Superior temporal gyrus (tissue), 1 donor: ENCODE data around the gene CRYBA2.

ENCODE experiments used
- DNase-seq: peaks from one replicate; pipeline ENCODE4 v3.0.0-alpha.2; 2016; ENCODE audit errors: extremely low spot score

Gene CRYBA2

DNA sequence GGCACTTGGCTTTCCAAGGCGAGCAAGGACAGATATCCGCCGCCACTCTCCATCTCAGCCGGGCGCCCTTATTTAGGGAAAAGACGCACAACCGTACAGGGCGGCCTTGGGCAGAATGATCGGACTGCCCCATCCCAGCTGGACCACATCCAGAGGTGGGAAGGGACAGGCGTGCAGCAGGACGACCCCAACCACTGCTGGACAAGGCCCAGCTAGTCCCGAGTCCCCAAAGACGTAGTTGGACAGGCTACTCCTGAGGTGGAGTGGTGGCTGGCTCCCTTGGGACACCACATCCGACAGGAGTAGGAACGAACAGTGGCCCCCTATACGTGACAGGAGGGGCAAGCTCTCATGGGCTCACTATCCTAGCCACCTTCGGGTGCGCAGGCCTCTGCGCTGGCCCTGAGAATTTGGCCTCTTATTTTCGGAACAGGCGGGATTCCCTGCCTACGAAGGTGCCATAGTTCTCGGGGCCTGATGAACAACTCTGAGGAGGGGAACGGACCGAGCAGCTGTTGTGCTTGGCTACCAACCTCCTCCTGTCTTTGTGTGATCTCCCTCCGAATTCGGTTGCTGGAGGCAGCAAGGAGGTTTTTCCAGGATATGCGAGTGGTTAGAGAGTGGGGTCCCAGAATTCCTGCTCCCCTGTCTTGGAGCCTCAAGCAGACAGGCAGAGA is 10.5 kb downstream of the CRYBA2 start:
- DNase-seq, result no peak

DNA sequence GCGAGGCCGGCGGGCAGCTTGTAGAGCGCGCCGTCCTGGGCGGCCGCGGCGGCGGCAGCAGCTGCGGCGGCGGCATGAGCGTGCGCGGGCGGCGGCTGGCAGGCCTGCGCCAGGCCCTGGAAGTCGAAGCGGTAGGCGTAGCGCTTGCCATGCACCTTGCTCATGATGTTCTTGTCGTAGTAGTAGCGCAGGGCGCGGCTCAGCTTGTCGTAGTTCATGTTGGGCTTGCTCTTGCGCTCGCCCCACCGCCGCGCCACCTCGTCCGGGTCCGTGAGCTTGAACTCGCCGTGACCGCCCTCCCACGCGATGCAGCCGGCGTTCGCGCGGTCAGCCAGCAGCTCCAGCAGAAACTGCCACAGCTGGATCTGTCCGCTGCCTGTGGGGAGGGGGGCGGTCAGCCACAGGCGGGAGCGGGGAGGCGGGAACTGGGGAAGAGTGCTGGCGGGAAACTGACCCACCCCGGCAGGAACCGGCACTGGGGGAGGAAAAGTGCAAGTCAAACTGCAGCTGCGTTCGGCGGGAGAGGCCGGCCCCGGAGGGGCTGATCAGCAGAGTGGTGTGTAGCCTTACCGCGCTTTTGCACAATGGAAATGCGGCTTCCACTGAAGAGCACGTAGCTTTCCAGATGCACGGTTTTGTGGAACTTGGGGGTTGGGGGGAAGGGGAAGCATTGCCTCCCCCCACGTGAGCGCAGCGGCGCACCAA is 11.2 kb downstream of the CRYBA2 start:
- DNase-seq, result no peak

DNA sequence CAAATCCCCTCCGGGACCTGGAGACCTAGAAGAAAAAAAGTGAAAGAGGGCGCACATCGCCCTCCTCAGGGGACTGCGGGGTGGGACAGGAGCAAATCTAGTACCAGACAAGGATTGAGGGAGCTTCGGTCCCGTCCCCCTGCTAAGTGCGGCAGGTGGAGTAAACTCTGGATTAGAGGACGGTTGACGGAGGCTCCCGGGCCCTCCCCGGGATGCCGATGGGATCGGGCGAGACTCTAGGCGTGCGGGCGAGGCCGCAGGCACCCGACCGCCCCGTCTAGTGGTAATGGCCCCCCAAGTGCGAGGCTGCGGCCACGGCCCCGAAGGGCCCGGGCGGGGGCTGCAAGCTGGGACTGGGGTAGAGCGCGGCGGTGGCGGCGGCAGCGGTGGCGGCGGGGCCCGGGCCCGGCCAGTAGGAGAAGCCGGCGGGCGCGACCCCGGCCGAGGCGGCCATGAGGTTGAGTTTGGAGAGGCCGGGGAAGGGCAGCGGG is 11.8 kb downstream of the CRYBA2 start:
- DNase-seq, result no peak

DNA sequence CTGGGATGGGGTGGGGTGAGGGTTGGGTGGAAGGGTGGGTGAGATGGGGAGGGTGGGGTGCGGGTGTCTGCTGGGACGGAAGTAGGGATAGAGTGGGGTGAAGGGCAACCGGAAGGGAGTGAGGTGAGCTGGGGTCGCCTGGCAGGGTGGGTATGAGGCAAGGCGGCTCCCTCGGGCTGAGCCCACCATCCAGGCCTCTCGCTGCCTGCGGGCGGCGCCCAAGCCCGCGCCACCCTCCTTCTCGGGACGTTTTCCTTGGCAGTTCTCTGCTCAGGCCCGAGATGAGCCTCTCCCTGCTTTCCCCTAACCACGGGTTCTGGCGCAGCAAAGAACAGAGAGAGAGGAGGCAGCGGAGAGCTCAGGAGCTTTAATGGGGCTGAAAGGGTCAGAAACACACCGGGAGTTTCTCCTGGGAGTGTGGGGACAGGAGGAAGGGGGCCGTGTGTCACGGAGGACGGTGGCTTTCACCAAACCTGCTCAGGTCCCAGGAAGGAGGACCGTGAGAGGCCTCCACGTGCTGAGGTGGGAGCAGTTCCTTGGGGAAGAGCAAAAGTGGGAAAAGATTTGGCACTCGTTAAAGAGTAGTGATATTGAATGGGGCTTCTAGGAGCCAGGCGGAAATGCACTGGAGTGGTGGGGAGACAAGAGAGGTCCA is 12.4 kb downstream of the CRYBA2 start:
- DNase-seq, result no peak

DNA sequence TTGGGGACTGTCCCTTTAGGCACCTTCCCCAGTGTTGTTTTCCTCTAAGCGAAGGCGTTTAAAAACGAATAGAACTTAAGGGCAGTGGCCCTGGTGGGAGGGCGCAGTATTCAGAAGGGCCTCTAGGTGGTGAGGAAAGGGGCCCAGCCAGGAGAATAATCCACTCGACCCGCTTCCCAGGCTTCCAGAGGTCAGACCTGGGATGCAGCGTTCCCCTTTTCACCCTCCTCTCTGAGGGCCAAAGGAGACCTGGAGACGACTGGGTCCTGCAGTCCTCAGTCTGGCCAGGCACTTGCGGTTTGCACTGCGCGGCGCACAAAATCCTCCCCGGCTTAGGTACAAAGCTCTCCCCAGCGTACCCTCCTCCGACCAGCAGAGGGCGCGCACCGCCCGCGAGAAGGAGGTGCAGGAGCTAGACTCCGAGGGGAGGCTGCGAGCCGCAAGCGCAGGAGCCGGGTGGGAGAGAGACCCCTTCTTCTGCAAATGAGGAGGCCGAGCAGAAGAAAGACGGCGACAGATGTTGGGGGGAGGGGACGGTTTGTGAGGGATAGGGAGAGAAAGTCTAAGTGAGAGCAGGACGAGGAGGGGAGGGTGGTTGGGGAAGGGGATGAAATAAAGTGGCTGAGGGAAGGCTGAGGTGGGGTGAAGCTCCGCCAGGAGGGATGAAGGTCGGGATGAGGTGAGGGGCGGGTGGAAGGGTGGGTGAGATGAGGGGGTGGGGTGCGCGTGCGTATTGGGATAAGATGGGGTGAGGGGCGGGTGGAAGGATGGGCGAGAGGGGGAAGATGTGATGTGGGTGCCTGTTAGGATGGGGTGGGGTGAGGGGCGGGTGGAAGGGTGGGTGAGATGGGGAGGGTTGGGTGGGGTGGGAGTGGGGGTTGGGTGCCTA is 13.1 kb downstream of the CRYBA2 start:
- DNase-seq, result peak; percentile 80

DNA sequence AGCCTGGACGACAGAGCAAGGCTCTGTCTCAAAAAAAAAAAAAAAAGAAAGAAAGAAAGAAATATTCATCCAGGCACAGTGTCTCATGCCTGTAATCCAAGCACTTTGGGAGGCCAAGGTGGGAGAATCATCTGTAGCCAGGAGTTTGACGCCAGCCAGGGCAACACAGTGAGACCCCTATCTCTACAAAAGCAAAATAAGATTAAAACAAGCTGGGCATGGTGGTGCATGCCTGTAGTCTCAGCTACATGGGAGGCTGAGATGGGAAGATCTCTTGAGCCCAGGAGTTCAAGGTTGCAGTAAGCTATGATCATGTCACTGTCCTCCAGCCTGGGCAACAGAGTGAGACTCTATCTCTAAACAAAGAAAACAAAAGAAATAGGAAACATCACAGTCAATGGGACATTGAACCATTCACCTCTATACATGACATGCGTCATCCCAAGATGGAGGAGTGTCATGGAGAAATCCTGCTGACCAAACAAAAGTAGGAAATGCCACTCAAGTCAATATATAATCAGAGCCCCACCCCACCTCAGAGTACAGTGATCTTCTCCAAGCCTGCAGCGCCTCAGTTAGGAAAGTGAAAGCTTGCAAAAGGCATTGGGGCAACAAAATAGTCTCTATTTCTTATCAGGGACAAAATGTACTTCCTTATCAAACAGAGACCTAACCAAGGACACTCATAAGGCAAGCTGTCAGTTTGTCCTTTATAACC is 18.0 kb downstream of the CRYBA2 start:
- no peak for DNase-seq

DNA sequence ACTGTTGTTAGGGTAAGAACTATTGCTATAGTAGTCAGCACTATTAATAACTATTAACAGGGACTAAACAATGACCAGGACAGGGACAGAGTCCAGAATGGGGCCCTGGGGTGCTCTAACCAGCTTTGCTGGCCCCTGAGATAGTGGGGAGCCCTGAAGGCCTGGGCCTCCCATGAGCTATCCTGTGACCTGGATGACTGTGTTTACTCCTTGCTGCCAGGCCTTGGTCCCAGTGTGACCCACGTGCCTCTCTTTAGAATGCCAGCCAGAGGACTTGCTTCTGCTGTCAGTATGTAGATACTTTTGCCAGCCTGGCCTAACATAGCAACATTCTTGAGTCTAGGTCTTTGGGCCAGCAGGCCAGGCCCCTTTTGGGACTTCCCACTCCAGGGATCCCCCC is 22.3 kb downstream of the CRYBA2 start:
- DNase-seq, result no peak

DNA sequence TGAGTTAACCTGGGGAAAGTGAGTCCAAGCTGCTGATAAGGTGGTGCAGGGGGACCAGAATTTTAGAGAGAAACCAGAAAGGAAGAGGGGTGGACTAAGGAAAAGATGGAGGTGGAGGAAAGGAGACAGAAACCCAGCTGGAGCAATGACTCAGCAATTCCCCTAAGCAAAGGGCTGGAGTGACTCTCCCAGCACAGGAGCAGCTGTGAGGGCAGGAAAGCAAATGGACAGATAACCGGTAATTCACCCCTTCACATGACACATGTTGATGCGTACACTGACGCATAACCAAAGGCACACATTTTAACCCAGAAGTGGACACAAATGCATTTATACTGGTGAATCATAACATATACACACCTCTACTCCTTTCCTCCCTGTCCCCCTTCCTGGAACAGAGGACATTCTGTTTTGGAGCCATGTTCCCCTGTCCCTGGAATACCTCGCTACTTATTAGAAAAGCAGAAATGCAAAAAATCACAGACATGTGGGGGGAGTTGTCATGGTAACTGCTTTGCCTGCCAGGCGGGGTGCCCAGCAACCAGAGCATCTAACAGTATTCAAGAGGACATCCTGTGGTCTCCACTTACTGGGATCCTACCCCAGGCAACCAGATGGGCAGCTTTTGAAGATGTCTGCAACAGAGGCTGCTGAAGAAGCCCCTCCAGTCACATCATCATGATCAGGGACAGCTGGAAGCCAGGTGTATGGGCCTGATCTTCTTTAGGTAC is 29.0 kb downstream of the CRYBA2 start:
- peak; percentile 50 for DNase-seq

DNA sequence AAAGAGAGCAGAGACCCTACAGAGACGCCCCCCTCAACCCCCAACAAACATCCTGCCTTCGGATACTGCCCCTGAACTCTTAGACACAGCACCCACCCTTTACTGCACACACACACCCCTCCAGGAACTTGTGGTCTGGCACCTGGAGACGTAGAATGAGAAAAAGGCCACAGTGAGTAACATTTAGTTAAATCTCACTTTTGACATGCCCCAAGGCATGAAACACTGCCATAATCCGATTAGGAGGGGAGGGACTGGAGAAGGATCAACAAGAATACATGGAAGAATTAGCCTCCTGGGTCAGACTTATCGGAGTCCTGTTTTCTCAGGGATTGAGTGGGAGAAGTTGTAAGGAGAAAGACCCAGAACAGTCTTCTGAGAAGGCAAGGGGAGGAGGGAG is 29.6 kb downstream of the CRYBA2 start:
- no peak for DNase-seq

DNA sequence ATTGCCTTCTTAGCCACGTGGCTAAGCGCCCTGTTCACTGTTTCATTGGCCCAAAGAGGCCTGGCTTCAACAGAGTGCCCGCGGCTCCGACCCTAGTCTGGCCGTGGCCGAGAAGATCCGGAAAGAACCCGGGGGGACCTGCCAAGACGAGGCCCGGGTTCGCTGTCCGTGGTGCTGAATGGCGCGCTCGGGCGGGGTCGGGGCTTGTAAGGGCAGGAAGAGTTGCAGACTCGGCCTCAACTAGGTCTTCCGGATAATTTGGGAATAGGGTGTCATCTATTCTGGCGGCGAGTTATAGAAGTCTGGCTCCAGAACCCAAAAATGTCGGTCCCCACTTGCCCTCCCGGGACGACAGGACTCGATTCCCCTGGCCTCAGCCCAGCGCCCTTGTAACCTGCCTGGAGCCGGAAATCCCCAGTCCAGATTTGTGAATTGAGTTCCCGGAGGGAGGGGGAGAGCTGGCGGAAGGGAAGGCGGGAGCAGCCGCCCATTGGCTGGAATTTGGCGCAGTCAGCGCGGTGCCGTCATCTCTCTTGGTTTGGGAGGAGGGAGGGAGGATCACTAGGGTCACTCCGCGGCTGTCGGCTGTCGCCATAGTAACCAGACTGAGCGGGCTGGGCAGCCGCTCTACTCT is 30.2 kb downstream of the CRYBA2 start:
- DNase-seq, result peak; percentile 74

DNA sequence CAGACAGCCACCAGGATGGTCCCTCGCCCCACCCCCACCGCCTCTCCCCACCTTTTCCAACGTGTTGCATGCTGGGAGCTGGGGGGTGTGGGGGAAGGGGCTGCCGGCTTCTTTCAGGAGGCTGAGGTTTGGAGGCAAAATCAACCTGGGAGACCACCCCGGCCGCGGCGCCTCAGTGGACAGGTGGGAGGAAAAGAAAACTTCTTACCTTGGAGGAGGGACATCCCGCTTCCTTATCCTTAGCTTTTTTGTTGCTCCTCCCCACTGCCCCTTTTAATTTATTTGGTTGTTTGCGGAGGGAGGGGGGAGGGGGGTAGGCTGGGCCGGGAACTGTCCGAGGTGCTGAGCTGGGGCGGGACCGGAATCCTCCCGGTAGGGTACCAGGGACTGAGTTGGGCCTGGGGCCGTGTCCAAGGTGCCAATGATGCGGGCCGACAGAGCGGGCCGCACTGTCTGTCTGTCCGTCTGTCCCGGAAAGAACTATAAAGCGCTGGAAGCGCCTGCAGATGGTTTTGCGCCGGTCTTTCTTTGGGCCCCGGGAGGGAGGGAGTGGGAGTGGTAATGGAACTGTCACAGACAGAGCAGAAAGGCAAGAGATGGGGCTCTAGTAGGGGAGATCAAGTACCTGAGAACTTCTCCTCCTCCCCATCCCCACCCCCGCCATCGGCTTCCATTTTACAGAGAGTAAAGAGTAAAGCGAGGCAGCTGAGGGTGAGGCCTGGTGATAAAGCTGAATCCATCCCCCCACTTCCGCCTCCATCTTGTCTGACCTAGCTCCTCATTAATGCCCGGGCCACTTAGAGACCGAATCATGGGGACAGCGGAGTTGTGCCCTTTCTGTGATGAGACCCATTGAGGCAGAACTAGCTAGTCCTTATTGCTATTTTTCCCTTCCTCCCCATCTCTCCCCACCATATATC is 31.3 kb downstream of the CRYBA2 start:
- DNase-seq, result no peak

DNA sequence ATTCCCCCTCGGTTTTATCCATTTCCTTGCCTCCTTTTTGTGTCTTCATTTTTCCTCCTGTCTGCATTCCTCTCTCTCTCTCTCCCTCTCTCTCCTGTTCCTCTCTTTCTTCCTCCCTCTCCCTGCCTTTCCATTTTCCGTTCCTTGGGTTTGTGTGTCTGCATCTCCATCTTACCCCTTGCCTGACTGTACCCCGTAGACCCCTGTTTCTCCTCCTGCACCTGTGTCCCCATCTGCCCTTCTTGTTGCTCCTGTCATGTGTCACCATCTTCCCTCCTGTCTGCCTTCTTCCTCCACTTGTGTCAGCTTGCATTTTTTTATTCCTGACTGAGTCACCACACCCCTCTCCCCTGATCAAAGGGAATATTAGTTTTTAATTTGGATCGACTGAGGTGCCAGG is 32.0 kb downstream of the CRYBA2 start:
- no peak for DNase-seq

DNA sequence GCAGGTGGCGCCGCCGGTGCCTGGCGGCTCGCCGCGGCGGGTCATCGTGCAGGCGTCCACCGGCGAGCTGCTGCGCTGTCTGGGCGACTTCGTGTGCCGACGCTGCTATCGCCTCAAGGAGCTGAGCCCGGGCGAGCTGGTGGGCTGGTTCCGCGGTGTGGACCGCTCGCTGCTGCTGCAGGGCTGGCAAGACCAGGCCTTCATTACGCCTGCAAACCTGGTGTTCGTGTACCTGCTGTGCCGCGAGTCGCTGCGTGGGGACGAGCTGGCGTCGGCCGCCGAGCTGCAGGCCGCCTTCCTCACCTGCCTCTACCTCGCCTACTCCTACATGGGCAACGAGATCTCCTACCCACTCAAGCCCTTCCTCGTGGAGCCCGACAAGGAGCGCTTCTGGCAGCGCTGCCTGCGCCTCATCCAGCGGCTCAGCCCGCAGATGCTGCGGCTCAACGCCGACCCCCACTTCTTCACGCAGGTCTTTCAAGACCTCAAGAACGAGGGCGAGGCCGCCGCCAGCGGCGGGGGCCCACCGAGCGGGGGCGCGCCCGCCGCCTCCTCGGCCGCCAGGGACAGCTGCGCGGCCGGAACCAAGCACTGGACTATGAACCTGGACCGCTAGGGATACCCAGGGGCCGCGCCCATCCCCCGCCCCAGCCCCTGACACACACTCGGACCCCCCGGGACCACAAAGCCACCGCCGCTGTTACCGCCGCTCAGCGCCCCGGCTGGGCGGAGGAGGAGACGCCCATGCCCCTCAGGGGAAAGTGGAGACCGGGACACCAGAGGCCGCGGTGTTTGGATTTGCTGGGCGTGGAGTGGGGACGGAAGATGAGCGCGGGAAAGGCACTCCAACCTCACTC is 32.7 kb downstream of the CRYBA2 start:
- no peak for DNase-seq

DNA sequence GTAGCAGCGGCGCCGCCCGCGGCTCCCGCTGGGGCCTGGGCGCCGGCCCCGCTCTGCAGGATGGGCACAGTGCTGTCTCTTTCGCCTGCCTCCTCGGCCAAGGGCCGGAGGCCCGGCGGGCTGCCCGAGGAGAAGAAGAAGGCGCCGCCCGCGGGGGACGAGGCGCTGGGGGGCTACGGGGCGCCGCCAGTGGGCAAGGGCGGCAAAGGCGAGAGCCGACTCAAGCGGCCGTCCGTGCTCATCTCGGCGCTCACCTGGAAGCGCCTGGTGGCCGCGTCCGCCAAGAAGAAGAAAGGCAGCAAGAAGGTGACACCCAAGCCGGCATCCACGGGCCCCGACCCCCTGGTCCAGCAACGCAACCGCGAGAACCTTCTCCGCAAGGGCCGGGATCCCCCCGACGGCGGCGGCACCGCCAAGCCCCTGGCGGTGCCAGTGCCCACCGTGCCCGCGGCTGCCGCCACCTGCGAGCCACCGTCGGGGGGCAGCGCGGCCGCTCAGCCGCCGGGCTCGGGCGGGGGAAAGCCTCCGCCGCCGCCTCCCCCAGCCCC is 33.4 kb downstream of the CRYBA2 start:
- no peak for DNase-seq

DNA sequence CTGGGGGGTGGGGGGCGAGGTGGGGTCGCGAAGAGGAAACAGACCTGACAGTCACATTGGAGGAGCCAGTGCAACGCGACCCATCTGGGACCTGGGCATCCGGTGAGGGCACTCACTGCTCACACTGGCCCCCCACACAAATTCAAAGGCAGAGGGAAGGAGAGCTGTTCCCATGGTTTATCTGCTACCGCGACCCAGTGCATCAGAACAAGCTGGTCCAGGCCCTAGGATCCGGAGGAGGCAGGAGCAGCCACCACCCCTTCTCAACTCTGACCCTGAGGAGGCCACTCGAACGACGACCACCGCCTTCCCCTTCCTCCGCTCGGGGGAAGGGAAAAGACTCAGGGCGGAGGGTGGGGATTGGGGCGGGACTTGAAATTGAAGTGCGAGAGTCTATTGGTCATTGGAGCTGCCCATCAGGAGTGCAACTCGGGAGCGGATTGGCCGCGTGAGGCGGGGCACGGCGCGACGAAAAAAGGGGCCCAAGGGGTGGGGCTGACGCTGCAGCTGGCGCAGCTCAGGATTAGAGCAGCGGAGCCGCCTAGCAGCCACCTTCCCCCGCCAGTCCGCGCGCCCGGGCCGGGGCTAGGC is 34.0 kb downstream of the CRYBA2 start, which contains the start of gene CDK5R2:
Gene CDK5R2 (plus strand): TSS at position 526 of the 591 bp plus-strand sequence. CDS start 155 bp downstream, outside the sequence.
- peak; percentile 82 for DNase-seq

DNA sequence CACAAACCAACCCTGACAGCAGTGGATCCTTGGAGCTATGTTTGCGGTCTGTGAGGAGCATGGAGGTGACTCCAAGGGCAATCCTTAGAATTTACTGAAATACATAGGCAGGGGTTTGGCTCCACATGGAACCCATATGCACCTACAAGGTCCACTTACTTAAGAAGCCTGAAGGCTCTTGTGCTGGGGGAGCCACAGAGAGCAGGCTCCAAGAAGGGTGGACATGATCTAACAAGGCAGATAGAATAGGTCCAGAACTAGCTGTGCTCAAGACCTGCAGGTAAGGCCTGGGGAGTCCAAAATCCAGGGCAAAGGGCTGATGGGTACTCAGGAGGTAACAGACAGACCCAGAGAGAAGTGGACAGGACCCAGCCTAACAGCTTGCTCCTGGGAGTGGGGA is 34.9 kb downstream of the CRYBA2 start:
- no peak for DNase-seq

DNA sequence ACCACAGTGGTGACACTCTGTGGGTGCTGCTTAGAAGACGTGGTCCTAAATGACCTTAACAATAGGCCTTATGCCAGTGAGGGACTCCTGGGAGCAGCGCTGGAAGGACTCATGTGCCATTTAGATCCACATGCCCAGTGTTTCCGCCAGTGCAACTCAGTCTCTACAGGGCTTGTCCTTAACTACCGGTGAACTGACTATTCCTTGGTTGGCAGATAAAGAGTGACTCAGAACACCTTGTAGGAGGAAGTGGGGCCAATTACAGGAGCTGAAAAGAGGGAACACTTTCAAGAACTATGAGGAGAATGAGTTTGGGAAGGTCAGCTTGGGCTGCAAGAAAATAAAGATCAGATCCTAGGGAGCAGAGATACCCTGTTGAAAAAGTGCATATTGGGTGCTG is 35.6 kb downstream of the CRYBA2 start:
- peak; percentile 16 for DNase-seq
